ENCODE results near the gene ASIC3. TPM values are rescaled to one million over a fixed set of nuclear protein-coding genes. Genes with fewer than 3 reads are reported as not detected.
A peak's percentile ranks its signal among the peaks of the same experiment; 100 is the strongest.

The ASIC3 gene
- total and polyA plus RNA-seq, 10 donors: 1.1 to 5.0 (median 2.8) TPM

GRCh38 chr7:151064454-151064853 lies 16.1 kb downstream of the ASIC3 start:
- Histone ChIP-seq H3K9me3 (no peaks in the 10 kb centered on the region), H3K27me3 (replicated peaks in 1 of 7) (no peaks in the 10 kb centered on the region), H3K4me1 (peaks cover 12 to 38% (median 25%) of the 10 kb centered on the region in 6 donors), H3K4me3 (no peak overlapping the region), H3K36me3 (peaks cover 0 to 78% (median 54%) of the 10 kb centered on the region in 6 donors), H3K27ac (no peak overlapping the region)
- TF ChIP-seq POLR2AphosphoS5 (IDR thresholded peaks at IDR 0.05) (no peak), POLR2A (IDR thresholded peaks at IDR 0.05) (no peak), CTCF (IDR thresholded peaks at IDR 0.05 in 8 of 11, conservative IDR thresholded peaks at IDR 0.05 in 3 of 11) (no peak)
- 93 to 99% (median 97%) methylated on average over 11 to 18 of the region's 18 CpGs for WGBS, 5 donors
- no peak for DNase-seq
- intact Hi-C loops (cut with DNase I; ENCODE audit: low total_unique reads): no loop called here

GRCh38 chr7:151064993-151065392 lies 16.7 kb downstream of the ASIC3 start:
- no peak overlapping the region for H3K4me3 ChIP-seq
- H3K36me3 ChIP-seq: peaks cover 0 to 84% (median 59%) of the 10 kb centered on the region in 6 donors
- WGBS, 5 donors: 85 to 97% (median 93%) methylated on average over 6 of the region's 6 CpGs
- no peaks in the 10 kb centered on the region for H3K9me3 ChIP-seq
- intact Hi-C loops (cut with DNase I; ENCODE audit: low total_unique reads): no loop called here
- TF ChIP-seq POLR2AphosphoS5 (IDR thresholded peaks at IDR 0.05): no peak
- H3K27me3 ChIP-seq (replicated peaks in 1 of 7): no peaks in the 10 kb centered on the region
- DNase-seq: no peak
- H3K4me1 ChIP-seq: peaks cover 12 to 36% (median 24%) of the 10 kb centered on the region in 6 donors
- no peak overlapping the region for H3K27ac ChIP-seq

- intact Hi-C loops (cut with DNase I; ENCODE audit: low total_unique reads): no loop called here
- no peak overlapping the region for H3K27ac ChIP-seq
- TF ChIP-seq CTCF (IDR thresholded peaks at IDR 0.05 in 8 of 11, conservative IDR thresholded peaks at IDR 0.05 in 3 of 11) (no peak), POLR2AphosphoS5 (IDR thresholded peaks at IDR 0.05) (no peak), POLR2A (IDR thresholded peaks at IDR 0.05) (no peak)
- H3K36me3 ChIP-seq: peaks cover 0 to 89% (median 64%) of the 10 kb centered on the region in 6 donors
- DNase-seq: no peak
- WGBS, 5 donors: 84 to 97% (median 91%) methylated on average over 14 of the region's 14 CpGs
- no peaks in the 10 kb centered on the region for H3K9me3 ChIP-seq
- H3K27me3 ChIP-seq (replicated peaks in 1 of 7): no peaks in the 10 kb centered on the region
- H3K4me1 ChIP-seq: peaks cover 7 to 31% (median 19%) of the 10 kb centered on the region in 6 donors
- H3K4me3 ChIP-seq: no peak overlapping the region
Measured at GRCh38 chr7:151065516-151065915, 17.2 kb downstream of the ASIC3 start.

- DNase-seq: no peak
- peaks cover 0 to 22% (median 10%) of the 10 kb centered on the region in 6 donors for H3K4me1 ChIP-seq
- TF ChIP-seq POLR2A (IDR thresholded peaks at IDR 0.05): no peak
- peak in 1 of 3 donors; percentile 11 for TF ChIP-seq POLR2AphosphoS5 (IDR thresholded peaks at IDR 0.05)
- TF ChIP-seq CTCF (IDR thresholded peaks at IDR 0.05 in 8 of 11, conservative IDR thresholded peaks at IDR 0.05 in 3 of 11): no peak
- H3K36me3 ChIP-seq: peaks cover 0 to 98% (median 73%) of the 10 kb centered on the region in 6 donors
- intact Hi-C loops (cut with DNase I; ENCODE audit: low total_unique reads): no loop called here
- no peaks in the 10 kb centered on the region for H3K9me3 ChIP-seq
- WGBS, 5 donors: 94 to 97% (median 95%) methylated on average over 27 to 39 of the region's 39 CpGs
- H3K27ac ChIP-seq: no peak overlapping the region
- H3K4me3 ChIP-seq: no peak overlapping the region
- H3K27me3 ChIP-seq (replicated peaks in 1 of 7): no peaks in the 10 kb centered on the region
Measured at GRCh38 chr7:151066273-151066974, 18.1 kb downstream of the ASIC3 start.
